Measurements from ENCODE around the gene HDAC1. TPM values are rescaled to one million over a fixed set of nuclear protein-coding genes. Genes with fewer than 3 reads are reported as not detected.

HDAC1 gene
- total RNA-seq (10 to 100 TPM; 47.1 to 68.0 (median 55.6) TPM), polyA plus RNA-seq (100 to 1,000 TPM; 163 to 215 (median 180) TPM)

- 0 to 1% methylated on average over 67 of the region's 67 CpGs for WGBS, 2 donors
- Histone ChIP-seq H3K27ac (peak within 1 kb of the TSS; percentile 79 to 88 (median 85)), H3K4me3 (peak within 1 kb of the TSS; percentile 69 to 92 (median 86)), H3K9me3 (no peaks in the 10 kb centered on the region), H3K4me1 (peaks cover 0 to 13% (median 9%) of the 10 kb centered on the region in 4 donors), H3K27me3 (no peaks in the 10 kb centered on the region), H3K36me3 (no peaks in the 10 kb centered on the region)
- DNase-seq: peak; percentile 98
- TF ChIP-seq POLR2AphosphoS5 (IDR thresholded peaks at IDR 0.05) (peak; percentile 49 to 83 (median 79)), POLR2A (IDR thresholded peaks at IDR 0.05) (peak; percentile 20 to 37), EP300 (IDR thresholded peaks at IDR 0.05) (peak in 1 of 4 donors; percentile 7), CTCF (IDR thresholded peaks at IDR 0.05) (no peak)
- intact Hi-C loops (cut with DNase I): loop anchor here (1.0 to 5.0 kb wide), 2 partner anchors 51 to 115 kb away; partner anchors contain the start of gene TXLNA
These were observed at the start of gene HDAC1 for GRCh38 chr1:32291708-32292538. Gene HDAC1, plus strand, starts transcription at chr1:32292083. Its CDS starts 87 bp downstream, at chr1:32292170.

- H3K4me3 ChIP-seq: no peak overlapping the region
- H3K9me3 ChIP-seq: no peaks in the 10 kb centered on the region
- H3K36me3 ChIP-seq: no peaks in the 10 kb centered on the region
- no peaks in the 10 kb centered on the region for H3K27me3 ChIP-seq
- DNase-seq: peak; percentile 67
- no peak for TF ChIP-seq POLR2A (IDR thresholded peaks at IDR 0.05)
- no peak for TF ChIP-seq POLR2AphosphoS5 (IDR thresholded peaks at IDR 0.05)
- no peak for TF ChIP-seq CTCF (IDR thresholded peaks at IDR 0.05)
- TF ChIP-seq EP300 (IDR thresholded peaks at IDR 0.05): no peak
- intact Hi-C loops (cut with DNase I): no loop called here
- peak overlapping the region in 1 of 4 donors; percentile 81 for H3K27ac ChIP-seq
- 42 to 49% methylated on average over 7 of the region's 7 CpGs for WGBS, 2 donors
- H3K4me1 ChIP-seq: peaks cover 0 to 43% (median 29%) of the 10 kb centered on the region in 4 donors
These were observed 49.5 kb upstream of the HDAC1 start for GRCh38 chr1:32242341-32242851.

GRCh38 chr1:32246888-32247273 lies 45.0 kb upstream of the HDAC1 start, which contains the start of gene FAM167B:
Gene FAM167B, plus strand, starts transcription at chr1:32247222. Its CDS starts 200 bp downstream, at chr1:32247422.
- Histone ChIP-seq H3K27ac (peak within 1 kb of the TSS; percentile 45 to 74 (median 52)), H3K4me3 (no peak within 1 kb of the TSS), H3K9me3 (no peaks in the 10 kb centered on the region), H3K27me3 (no peaks in the 10 kb centered on the region), H3K36me3 (no peaks in the 10 kb centered on the region), H3K4me1 (peaks cover 0 to 35% (median 19%) of the 10 kb centered on the region in 4 donors)
- 50 to 58% methylated on average over 3 of the region's 3 CpGs for WGBS, 2 donors
- intact Hi-C loops (cut with DNase I): no loop called here
- peak; percentile 77 for DNase-seq
- TF ChIP-seq EP300 (IDR thresholded peaks at IDR 0.05) (peak in 1 of 4 donors; percentile 9), CTCF (IDR thresholded peaks at IDR 0.05) (no peak), POLR2AphosphoS5 (IDR thresholded peaks at IDR 0.05) (peak in 3 of 4 donors; percentile 24 to 72 (median 35)), POLR2A (IDR thresholded peaks at IDR 0.05) (no peak)

- H3K36me3 ChIP-seq: no peaks in the 10 kb centered on the region
- peak overlapping the region; percentile 42 to 74 (median 51) for H3K27ac ChIP-seq
- peak; percentile 65 for DNase-seq
- WGBS, 2 donors: 89% methylated on average over 12 of the region's 12 CpGs
- H3K9me3 ChIP-seq: no peaks in the 10 kb centered on the region
- no peak for TF ChIP-seq EP300 (IDR thresholded peaks at IDR 0.05)
- TF ChIP-seq POLR2A (IDR thresholded peaks at IDR 0.05): no peak
- no peak for TF ChIP-seq CTCF (IDR thresholded peaks at IDR 0.05)
- TF ChIP-seq POLR2AphosphoS5 (IDR thresholded peaks at IDR 0.05): no peak
- no peaks in the 10 kb centered on the region for H3K27me3 ChIP-seq
- intact Hi-C loops (cut with DNase I): no loop called here
- H3K4me1 ChIP-seq: peaks cover 0 to 30% (median 18%) of the 10 kb centered on the region in 4 donors
- H3K4me3 ChIP-seq: no peak overlapping the region
These were observed 44.4 kb upstream of the HDAC1 start for GRCh38 chr1:32247452-32247851.

Measured in sigmoid colon (tissue), 7 donors.